HTR-8/SVneo (cell line): ENCODE results near the gene UBASH3B.
A peak's percentile ranks its signal among the peaks of the same experiment; 100 is the strongest.

Source experiments
- DNase-seq: peaks from one replicate; pipeline ENCODE4 v3.0.0; 2011; ENCODE audit warnings: low spot score, mixed read lengths; ENCODE audit not compliant: insufficient read length
- FAIRE-seq: peaks from 2 replicates; lab custom pipeline; 2011; peaks lifted over from hg19 to GRCh38; lab: Jason Lieb, UNC

The UBASH3B gene

GRCh38 chr11:122797651-122798050, 142.1 kb downstream of the UBASH3B start:
- FAIRE-seq, result peak; percentile 48
- no peak for DNase-seq

GRCh38 chr11:122799406-122800105, 144.0 kb downstream of the UBASH3B start:
- DNase-seq (no peak), FAIRE-seq (no peak)

- no peak for DNase-seq
- FAIRE-seq, result no peak
Measured at GRCh38 chr11:122802876-122803275, 147.4 kb downstream of the UBASH3B start.

GRCh38 chr11:122803306-122803705, 147.8 kb downstream of the UBASH3B start:
- FAIRE-seq (peak; percentile 82), DNase-seq (peak; percentile 50)

GRCh38 chr11:122803716-122804115, 148.2 kb downstream of the UBASH3B start:
- no peak for FAIRE-seq
- no peak for DNase-seq

- FAIRE-seq (peak; percentile 36), DNase-seq (no peak)
Measured at GRCh38 chr11:122804161-122804560, 148.6 kb downstream of the UBASH3B start.

- DNase-seq, result peak; percentile 34
- peak; percentile 42 for FAIRE-seq
Measured at GRCh38 chr11:122804796-122805195, 149.3 kb downstream of the UBASH3B start.

GRCh38 chr11:122807731-122808477, 152.4 kb downstream of the UBASH3B start:
- FAIRE-seq, result no peak
- no peak for DNase-seq

GRCh38 chr11:122808478-122808869, 153.0 kb downstream of the UBASH3B start:
- FAIRE-seq, result no peak
- peak; percentile 49 for DNase-seq

GRCh38 chr11:122809866-122810265, 154.3 kb downstream of the UBASH3B start:
- no peak for FAIRE-seq

GRCh38 chr11:122811721-122812120, 156.2 kb downstream of the UBASH3B start:
- DNase-seq (no peak), FAIRE-seq (peak; percentile 4)

More at GRCh38 chr11:122809866-122810265, 154.3 kb downstream of the UBASH3B start:
- no peak for DNase-seq

- DNase-seq (no peak), FAIRE-seq (no peak)
Measured at GRCh38 chr11:122812638-122813037, 157.1 kb downstream of the UBASH3B start.

- FAIRE-seq (peak; percentile 26), DNase-seq (no peak)
Measured at GRCh38 chr11:122813176-122813893, 157.8 kb downstream of the UBASH3B start.

- FAIRE-seq (no peak), DNase-seq (no peak)
Measured at GRCh38 chr11:122813894-122814270, 158.4 kb downstream of the UBASH3B start.

- no peak for DNase-seq
- FAIRE-seq, result no peak
Measured at GRCh38 chr11:122814401-122814800, 158.9 kb downstream of the UBASH3B start.

- no peak for FAIRE-seq
- no peak for DNase-seq
Measured at GRCh38 chr11:122815900-122816299, 160.4 kb downstream of the UBASH3B start.

GRCh38 chr11:122816761-122817520, 161.4 kb downstream of the UBASH3B start:
- FAIRE-seq (no peak), DNase-seq (no peak)

GRCh38 chr11:122820158-122820557, 164.6 kb downstream of the UBASH3B start:
- FAIRE-seq (no peak), DNase-seq (no peak)

- DNase-seq, result no peak
- FAIRE-seq, result no peak
Measured at GRCh38 chr11:122821169-122821568, 165.6 kb downstream of the UBASH3B start.

- no peak for FAIRE-seq
Measured at GRCh38 chr11:122822241-122822640, 166.7 kb downstream of the UBASH3B start.

More at GRCh38 chr11:122822241-122822640, 166.7 kb downstream of the UBASH3B start:
- DNase-seq, result no peak
